HepG2 (cell line): ENCODE results near the gene CD300LF. TPM values are rescaled to one million over a fixed set of nuclear protein-coding genes. Genes with fewer than 3 reads are reported as not detected.
A peak's percentile ranks its signal among the peaks of the same experiment; 100 is the strongest.

Experiments used
- ATF7 ChIP-seq, 2 experiments: fragments of 450-650 bp in 1 of 2; sonication (generic) in 1 of 2; formaldehyde crosslinking in 1 of 2; IDR thresholded peaks; 2 replicates each; pipeline versions ENCODE4 v1.4.0 to v1.6.1; 2016 to 2020; ENCODE audit warnings: antibody characterized with exemption in 1 of 2, mild to moderate bottlenecking in 1 of 2, missing genetic modification reagents in 1 of 2
- CC2D1A ChIP-seq: sonication (generic); formaldehyde crosslinking; IDR thresholded peaks from 2 replicates; pipeline ENCODE4 v1.8.1; 2023; ENCODE audit warnings: mild to moderate bottlenecking, missing genetic modification reagents
- CENPBD1 ChIP-seq: sonication (generic); formaldehyde crosslinking; IDR thresholded peaks from 2 replicates; pipeline ENCODE4 v1.8.0; 2022; ENCODE audit warnings: missing genetic modification reagents, low read depth, mild to moderate bottlenecking, borderline replicate concordance
- HIVEP1 ChIP-seq: sonication (generic); formaldehyde crosslinking; IDR thresholded peaks from 2 replicates; pipeline ENCODE4 v1.4.0; 2020; ENCODE audit warnings: mild to moderate bottlenecking, missing genetic modification reagents
- HNRNPK ChIP-seq: fragments of 200-400 bp; formaldehyde crosslinking; IDR thresholded peaks from 2 replicates; pipeline ENCODE4 v1.6.1; 2018; ENCODE audit warnings: low read length, low read depth, moderate library complexity, mild to moderate bottlenecking; ENCODE audit not compliant: poor library complexity, severe bottlenecking
- HNRNPLL ChIP-seq: fragments of 200-400 bp; formaldehyde crosslinking; IDR thresholded peaks from 2 replicates; pipeline ENCODE4 v1.6.1; 2017; ENCODE audit warnings: mild to moderate bottlenecking, low read depth, low read length; ENCODE audit not compliant: poor library complexity, severe bottlenecking
- MTF2 ChIP-seq: sonication (generic); formaldehyde crosslinking; IDR thresholded peaks from 2 replicates; pipeline ENCODE4 v1.5.0; 2020; ENCODE audit warnings: missing genetic modification reagents, borderline replicate concordance
- NBN ChIP-seq: fragments of 450-650 bp; conservative IDR thresholded peaks from 2 replicates; pipeline ENCODE4 v1.6.1; 2017
- RCOR2 ChIP-seq: IDR thresholded peaks from 2 replicates; pipeline ENCODE4 v1.6.1; 2016; ENCODE audit warnings: missing biosample characterization, missing genetic modification reagents
- SNAPC2 ChIP-seq: sonication (generic); formaldehyde crosslinking; IDR thresholded peaks from 2 replicates; pipeline ENCODE4 v1.8.1; 2022; ENCODE audit warnings: mild to moderate bottlenecking, missing genetic modification reagents
- TRIM22 ChIP-seq: fragments of 450-650 bp; IDR thresholded peaks from 2 replicates; pipeline ENCODE4 v1.6.1; 2017
- ZBTB37 ChIP-seq: sonication (generic); formaldehyde crosslinking; IDR thresholded peaks from 2 replicates; pipeline ENCODE4 v1.4.0; 2020; ENCODE audit warnings: mild to moderate bottlenecking, missing genetic modification reagents
- ZMYM4 ChIP-seq: sonication (generic); formaldehyde crosslinking; IDR thresholded peaks from 2 replicates; pipeline ENCODE4 v1.8.1; 2023; ENCODE audit warnings: mild to moderate bottlenecking, missing genetic modification reagents
- ZNF276 ChIP-seq: sonication (generic); formaldehyde crosslinking; IDR thresholded peaks from 2 replicates; pipeline ENCODE4 v1.4.0; 2020; ENCODE audit warnings: mild to moderate bottlenecking, low read depth, missing genetic modification reagents
- ZNF335 ChIP-seq: sonication (generic); formaldehyde crosslinking; IDR thresholded peaks from 2 replicates; pipeline ENCODE4 v1.4.0; 2020; ENCODE audit warnings: missing genetic modification reagents
- ZNF530 ChIP-seq: sonication (generic); formaldehyde crosslinking; IDR thresholded peaks from 2 replicates; pipeline ENCODE4 v1.5.0; 2020; ENCODE audit warnings: low read depth, mild to moderate bottlenecking, missing genetic modification reagents
- ZNF839 ChIP-seq: sonication (generic); formaldehyde crosslinking; IDR thresholded peaks from 2 replicates; pipeline ENCODE4 v1.4.0; 2020; ENCODE audit warnings: missing genetic modification reagents, mild to moderate bottlenecking, borderline replicate concordance
- polyA plus RNA-seq, 8 experiments: library from polyadenylated mRNA; depleted of rRNA in 3 of 8; stranded (reverse) in 7 of 8; unstranded in 1 of 8; fragments of >200 nt; fragmentation: Illumina TruSeq in 4 of 8; extraction: Trizol in 4 of 8; gene quantifications; 2 replicates each; pipeline versions ENCODE4 v1.2.1 to v1.2.3, GENCODE V29; 2011 to 2016; ENCODE audit warnings: low read depth in 4 of 8, missing spikeins in 1 of 8, mixed read lengths in 1 of 8; ENCODE audit not compliant: insufficient read depth in 1 of 8
- total RNA-seq, 5 experiments: library from RNA; depleted of rRNA; stranded (reverse); fragments of >200 nt; fragmentation: Illumina TruSeq; extraction: Trizol; gene quantifications; 2 replicates each; pipeline ENCODE4 v1.2.3, GENCODE V29; 2016; ENCODE audit warnings: low read depth in 1 of 5
- TF ChIP-seq, protein P1 (sequence below): sonication (generic); formaldehyde crosslinking; IDR thresholded peaks from 2 replicates; pipeline ENCODE4 v1.4.0; 2020; ENCODE audit warnings: missing genetic modification reagents, borderline replicate concordance
- TF ChIP-seq, protein P2 (sequence below): sonication (generic); formaldehyde crosslinking; IDR thresholded peaks from 2 replicates; pipeline ENCODE4 v1.4.0; 2020; ENCODE audit warnings: missing genetic modification reagents
- TF ChIP-seq, protein P3 (sequence below): sonication (generic); formaldehyde crosslinking; conservative IDR thresholded peaks from 2 replicates; pipeline ENCODE4 v1.4.0; 2020; ENCODE audit warnings: missing genetic modification reagents

CD300LF gene
- total and polyA plus RNA-seq, 2 of the 13 experiments (the other 11 are each of a cell fraction or from before 2014, with no cell fraction given), result not detected

GRCh38 chr17:74748279-74748528, 35.5 kb upstream of the CD300LF start (continued):
- 0 out of 2 replicates have a peak, but pooled peaks have one; percentile 53 for TF ChIP-seq MTF2 (CRISPR knock-in tag)
- TF ChIP-seq, protein P1, sequence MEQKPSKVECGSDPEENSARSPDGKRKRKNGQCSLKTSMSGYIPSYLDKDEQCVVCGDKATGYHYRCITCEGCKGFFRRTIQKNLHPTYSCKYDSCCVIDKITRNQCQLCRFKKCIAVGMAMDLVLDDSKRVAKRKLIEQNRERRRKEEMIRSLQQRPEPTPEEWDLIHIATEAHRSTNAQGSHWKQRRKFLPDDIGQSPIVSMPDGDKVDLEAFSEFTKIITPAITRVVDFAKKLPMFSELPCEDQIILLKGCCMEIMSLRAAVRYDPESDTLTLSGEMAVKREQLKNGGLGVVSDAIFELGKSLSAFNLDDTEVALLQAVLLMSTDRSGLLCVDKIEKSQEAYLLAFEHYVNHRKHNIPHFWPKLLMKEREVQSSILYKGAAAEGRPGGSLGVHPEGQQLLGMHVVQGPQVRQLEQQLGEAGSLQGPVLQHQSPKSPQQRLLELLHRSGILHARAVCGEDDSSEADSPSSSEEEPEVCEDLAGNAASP (CRISPR knock-in tag), result no peak
- no peak for TF ChIP-seq NBN
- TF ChIP-seq CC2D1A (CRISPR knock-in tag), result no peak
- TF ChIP-seq, protein P2, sequence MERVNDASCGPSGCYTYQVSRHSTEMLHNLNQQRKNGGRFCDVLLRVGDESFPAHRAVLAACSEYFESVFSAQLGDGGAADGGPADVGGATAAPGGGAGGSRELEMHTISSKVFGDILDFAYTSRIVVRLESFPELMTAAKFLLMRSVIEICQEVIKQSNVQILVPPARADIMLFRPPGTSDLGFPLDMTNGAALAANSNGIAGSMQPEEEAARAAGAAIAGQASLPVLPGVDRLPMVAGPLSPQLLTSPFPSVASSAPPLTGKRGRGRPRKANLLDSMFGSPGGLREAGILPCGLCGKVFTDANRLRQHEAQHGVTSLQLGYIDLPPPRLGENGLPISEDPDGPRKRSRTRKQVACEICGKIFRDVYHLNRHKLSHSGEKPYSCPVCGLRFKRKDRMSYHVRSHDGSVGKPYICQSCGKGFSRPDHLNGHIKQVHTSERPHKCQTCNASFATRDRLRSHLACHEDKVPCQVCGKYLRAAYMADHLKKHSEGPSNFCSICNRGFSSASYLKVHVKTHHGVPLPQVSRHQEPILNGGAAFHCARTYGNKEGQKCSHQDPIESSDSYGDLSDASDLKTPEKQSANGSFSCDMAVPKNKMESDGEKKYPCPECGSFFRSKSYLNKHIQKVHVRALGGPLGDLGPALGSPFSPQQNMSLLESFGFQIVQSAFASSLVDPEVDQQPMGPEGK (CRISPR knock-in tag), result peak; percentile 47
- TF ChIP-seq ZNF530 (CRISPR knock-in tag), result no peak; the same call in 1 of the 2 replicates
- TF ChIP-seq, protein P3, sequence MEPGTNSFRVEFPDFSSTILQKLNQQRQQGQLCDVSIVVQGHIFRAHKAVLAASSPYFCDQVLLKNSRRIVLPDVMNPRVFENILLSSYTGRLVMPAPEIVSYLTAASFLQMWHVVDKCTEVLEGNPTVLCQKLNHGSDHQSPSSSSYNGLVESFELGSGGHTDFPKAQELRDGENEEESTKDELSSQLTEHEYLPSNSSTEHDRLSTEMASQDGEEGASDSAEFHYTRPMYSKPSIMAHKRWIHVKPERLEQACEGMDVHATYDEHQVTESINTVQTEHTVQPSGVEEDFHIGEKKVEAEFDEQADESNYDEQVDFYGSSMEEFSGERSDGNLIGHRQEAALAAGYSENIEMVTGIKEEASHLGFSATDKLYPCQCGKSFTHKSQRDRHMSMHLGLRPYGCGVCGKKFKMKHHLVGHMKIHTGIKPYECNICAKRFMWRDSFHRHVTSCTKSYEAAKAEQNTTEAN (CRISPR knock-in tag), result no peak
- TF ChIP-seq ZNF335 (CRISPR knock-in tag), result peak; percentile 21; the same call in 1 of the 2 replicates
- no peak for TF ChIP-seq TRIM22
- peak; percentile 21 for TF ChIP-seq HNRNPLL
- no peak for TF ChIP-seq ZNF839 (CRISPR knock-in tag)
- no peak for TF ChIP-seq HNRNPK
- no peak for TF ChIP-seq HIVEP1 (CRISPR knock-in tag)
- no peak for TF ChIP-seq CENPBD1 (CRISPR knock-in tag)
- 0 out of 2 replicates have a peak, but pooled peaks have one; percentile 21 for TF ChIP-seq SNAPC2 (CRISPR knock-in tag)
- TF ChIP-seq RCOR2 (CRISPR knock-in tag), result no peak
- TF ChIP-seq ATF7 (IDR thresholded peaks at IDR 0.05), result no peak
- no peak for TF ChIP-seq ATF7 (CRISPR knock-in tag; IDR thresholded peaks at IDR 0.05)
- no peak for TF ChIP-seq ZBTB37 (CRISPR knock-in tag)
- peak; percentile 53 for TF ChIP-seq ZMYM4 (CRISPR knock-in tag)
- no peak for TF ChIP-seq ZNF276 (CRISPR knock-in tag)
